HG03460 (cell line): ENCODE results near the gene ATP1A4.

Source experiments
- ATAC-seq: cut with Tn5 transposase; IDR thresholded peaks from one replicate; pipeline ENCODE4 v1.9.1; 2021; ENCODE audit not compliant: unreplicated experiment

The ATP1A4 gene

DNA sequence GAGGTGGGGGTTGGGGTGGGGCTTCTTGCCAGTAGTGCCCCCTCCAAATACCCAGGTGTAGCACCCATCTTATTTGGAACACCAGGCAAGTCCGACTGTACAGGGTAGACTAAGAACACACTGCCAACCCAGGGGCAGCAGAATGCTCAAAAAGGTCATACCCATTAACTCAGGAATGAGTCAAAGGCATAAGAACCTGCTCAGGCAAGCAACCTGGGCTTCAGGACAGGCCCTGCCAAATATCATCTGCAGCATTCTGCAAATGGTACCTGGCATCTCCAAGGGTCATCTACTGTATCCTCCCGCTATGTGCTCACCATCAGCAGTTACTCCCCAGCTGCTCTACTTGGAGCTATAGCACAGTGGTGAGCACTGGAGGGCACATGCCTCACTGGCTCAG is 73.2 kb downstream of the ATP1A4 start:
- no peak for ATAC-seq

DNA sequence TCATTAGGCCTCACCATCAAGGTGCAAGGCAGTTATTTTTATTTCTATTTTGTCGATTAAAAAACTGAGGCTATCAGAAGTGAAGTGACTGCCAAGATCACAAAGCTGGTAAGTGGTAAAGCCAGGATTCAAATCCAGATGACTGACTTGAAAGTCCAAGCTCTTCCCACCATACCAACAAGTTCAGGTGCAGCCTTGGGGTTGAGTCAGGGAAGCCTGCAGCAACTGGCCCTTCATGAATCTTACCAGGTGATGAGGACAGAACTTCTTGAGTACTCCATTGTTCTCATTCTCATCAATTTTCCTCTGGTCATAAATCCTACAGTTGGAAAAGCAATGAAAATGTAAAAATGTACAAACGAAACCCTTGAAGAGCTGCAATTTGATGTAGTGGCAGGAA is 73.9 kb downstream of the ATP1A4 start:
- ATAC-seq: no peak

DNA sequence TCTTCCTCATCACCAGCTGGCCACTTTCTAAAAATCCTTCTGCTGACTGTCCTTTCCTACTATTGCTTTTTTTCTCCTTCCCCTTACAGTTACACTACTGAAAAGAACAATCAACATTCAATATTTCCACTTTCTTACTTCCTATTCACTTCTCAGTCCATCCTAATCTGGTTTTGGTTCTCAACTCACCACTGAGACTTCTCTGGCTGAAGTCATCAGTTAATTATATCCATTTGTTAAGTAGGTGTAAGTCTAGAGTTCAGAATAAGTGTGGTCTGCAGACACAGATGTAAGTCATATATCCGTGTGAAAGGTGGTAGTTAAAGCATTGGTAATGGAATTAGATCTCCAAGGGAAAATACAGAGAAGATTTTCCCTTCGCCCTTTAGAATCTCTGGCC is 75.2 kb downstream of the ATP1A4 start:
- ATAC-seq: no peak

DNA sequence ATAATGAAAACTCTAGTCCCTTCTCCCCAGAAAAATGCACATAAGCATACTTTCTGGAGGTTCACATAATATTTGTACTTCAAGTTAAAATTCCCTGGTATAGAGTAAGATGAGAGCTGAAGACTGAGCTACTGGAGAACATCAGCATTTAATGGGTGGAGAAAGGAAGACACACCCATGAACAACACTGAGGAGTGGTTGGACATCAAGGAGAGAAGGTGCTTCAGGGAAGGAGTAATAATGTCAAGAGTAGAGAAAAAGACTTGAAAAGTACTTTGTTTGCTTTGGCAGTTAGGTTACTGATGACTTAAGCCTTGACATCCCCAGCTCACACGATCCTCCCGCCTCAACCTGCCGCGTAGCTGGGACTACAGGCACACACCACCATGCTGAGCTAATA is 75.6 kb downstream of the ATP1A4 start:
- no peak for ATAC-seq

DNA sequence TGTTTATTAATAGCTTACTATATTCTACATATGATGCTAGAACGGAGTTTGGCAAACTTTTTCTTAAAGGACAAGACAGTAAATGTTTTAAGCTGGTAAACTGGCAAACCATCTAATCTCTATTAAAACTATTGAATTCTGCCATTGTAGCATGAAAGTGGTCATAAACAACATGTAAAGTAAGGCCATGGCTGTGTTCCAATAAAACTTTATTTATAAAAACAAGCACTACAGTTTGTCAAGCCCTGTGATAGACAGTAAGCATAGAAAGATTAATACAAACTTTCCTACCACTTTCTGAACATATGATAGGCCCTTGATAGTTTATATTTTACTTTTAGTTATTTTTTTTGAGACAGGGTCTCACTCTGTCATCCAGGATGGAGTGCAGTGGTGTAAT is 76.2 kb downstream of the ATP1A4 start:
- ATAC-seq: no peak

DNA sequence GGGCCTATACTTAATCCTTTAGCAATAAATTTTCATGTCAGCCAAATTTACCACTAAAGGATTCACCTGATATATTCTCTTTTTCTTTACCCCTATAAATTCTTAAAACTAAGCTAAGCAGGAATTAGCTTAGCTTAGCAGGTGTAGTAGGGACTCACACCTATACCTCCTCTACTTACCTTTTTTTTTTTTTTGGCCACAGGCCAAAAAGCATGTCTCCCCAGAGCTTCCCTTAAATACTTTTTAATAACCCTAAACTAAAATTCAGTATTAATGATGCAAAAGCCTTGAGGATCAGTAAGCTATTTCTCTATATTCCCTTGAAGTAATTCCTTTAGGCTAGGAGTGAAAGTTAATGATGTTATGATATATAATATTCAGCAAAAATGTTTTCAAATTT is 77.0 kb downstream of the ATP1A4 start:
- no peak for ATAC-seq

DNA sequence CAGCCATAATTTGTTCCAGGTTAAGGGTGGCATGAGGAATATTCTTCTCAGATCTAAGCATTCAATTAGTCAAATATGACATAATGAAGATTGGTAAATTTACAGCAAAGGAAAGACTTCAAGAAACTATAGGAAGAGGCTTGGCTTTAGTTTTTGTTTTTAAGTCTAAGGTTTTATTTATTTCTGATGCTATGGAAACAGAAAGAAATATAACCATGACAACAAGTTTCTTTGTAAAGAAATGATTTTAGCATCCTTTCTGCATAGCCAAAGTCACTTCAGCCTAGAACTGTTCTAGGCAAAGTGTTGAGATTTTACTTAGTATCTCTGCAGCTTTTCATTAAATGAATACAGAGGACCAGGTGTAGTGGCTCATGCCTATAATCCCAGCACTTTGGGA is 81.5 kb downstream of the ATP1A4 start:
- no peak for ATAC-seq
